Bronchial epithelial cell (primary cell): Measurements from ENCODE around the gene PHACTR1. TPM values are rescaled to one million over a fixed set of nuclear protein-coding genes. Genes with fewer than 3 reads are reported as not detected.

Experiments used
- DNase-seq: peaks from one replicate; pipeline ENCODE4 v3.0.0-alpha.2; 2010; ENCODE audit warnings: low read depth
- FAIRE-seq: peaks from 2 replicates; lab custom pipeline; 2011; peaks lifted over from hg19 to GRCh38; lab: Jason Lieb, UNC
- H3K27me3 ChIP-seq: 2 replicates; pipeline ENCODE4 v1.5.1; 2011; ENCODE audit warnings: low read length; ENCODE audit not compliant: control insufficient read depth, insufficient read depth
- H3K36me3 ChIP-seq: 2 replicates; pipeline ENCODE4 v1.5.1; 2011; ENCODE audit warnings: low read length; ENCODE audit not compliant: control insufficient read depth, insufficient read depth
- H3K4me3 ChIP-seq: 2 replicates; pipeline ENCODE4 v1.5.1; 2011; ENCODE audit warnings: mild to moderate bottlenecking, low read depth, low read length, control low read depth
- CTCF ChIP-seq: IDR thresholded peaks from 2 replicates; pipeline ENCODE4 v1.5.1; 2011; ENCODE audit warnings: mild to moderate bottlenecking, moderate library complexity, low read length, control low read depth, inconsistent platforms; ENCODE audit not compliant: insufficient read depth, severe bottlenecking
- total RNA-seq: library from RNA; depleted of rRNA; stranded (reverse); fragments of >200 nt; gene quantifications from 2 replicates; pipeline ENCODE4 v1.2.1, GENCODE V29; 2014

Gene PHACTR1
- total RNA-seq, 1 donor from 2014 or later: under 0.01 TPM

GRCh38 chr6:12947967-12948366 is 231.4 kb downstream of the PHACTR1 start:
- Histone ChIP-seq H3K36me3 (no peaks in the 10 kb centered on the region), H3K4me3 (no peak overlapping the region), H3K27me3 (no peaks in the 10 kb centered on the region)
- DNase-seq (no peak), FAIRE-seq (no peak)
- no peak for TF ChIP-seq CTCF

DNA sequence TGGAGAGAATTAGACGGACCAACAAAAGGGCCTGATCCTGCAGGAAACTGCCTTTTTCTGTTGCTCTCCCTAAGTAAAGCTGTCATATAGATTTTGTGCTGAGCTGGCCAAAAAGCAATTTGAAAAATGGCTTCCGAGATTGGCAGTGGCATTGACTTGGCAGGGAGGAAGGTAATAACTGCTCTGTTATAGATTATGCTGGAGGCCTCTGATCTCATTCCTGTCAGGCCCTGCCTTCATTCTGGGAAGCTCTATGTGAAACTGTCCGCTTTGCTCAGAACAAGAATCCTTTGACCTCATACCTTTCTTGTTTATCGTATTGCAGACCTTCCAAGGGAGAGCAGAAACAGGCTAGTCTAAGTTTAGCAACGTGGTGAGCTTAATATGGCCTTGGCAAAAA is 234.4 kb downstream of the PHACTR1 start:
- Histone ChIP-seq H3K36me3 (no peaks in the 10 kb centered on the region), H3K4me3 (no peak overlapping the region), H3K27me3 (no peaks in the 10 kb centered on the region)
- no peak for DNase-seq
- TF ChIP-seq CTCF: no peak
- peak; percentile 32 for FAIRE-seq

- no peaks in the 10 kb centered on the region for H3K27me3 ChIP-seq
- FAIRE-seq (no peak), DNase-seq (no peak)
- TF ChIP-seq CTCF: no peak
- H3K4me3 ChIP-seq: no peak overlapping the region
- H3K36me3 ChIP-seq: no peaks in the 10 kb centered on the region
These were observed 234.8 kb downstream of the PHACTR1 start for GRCh38 chr6:12951415-12951814.

DNA sequence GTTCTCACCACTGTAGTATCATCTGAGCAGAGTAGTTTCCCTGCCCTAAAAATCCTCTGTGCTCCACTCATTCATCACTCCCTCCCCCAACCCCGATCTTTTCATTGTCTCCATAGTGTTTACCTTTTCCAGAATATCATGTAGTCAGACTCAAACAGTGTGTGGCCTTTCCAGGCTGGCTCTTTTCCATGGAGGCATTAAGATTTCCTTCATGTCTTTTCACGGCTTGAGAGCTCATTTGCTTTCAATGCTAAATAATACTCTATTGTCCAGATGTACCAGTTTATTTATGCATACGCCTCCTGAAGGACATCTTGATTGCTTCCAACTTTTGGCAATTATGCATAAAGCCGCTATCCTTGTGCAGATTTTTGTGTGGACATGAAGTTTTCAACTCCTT is 235.8 kb downstream of the PHACTR1 start:
- Histone ChIP-seq H3K27me3 (no peaks in the 10 kb centered on the region), H3K36me3 (no peaks in the 10 kb centered on the region), H3K4me3 (no peak overlapping the region)
- no peak for TF ChIP-seq CTCF
- no peak for FAIRE-seq
- no peak for DNase-seq

- no peak for TF ChIP-seq CTCF
- DNase-seq (no peak), FAIRE-seq (no peak)
- Histone ChIP-seq H3K27me3 (no peaks in the 10 kb centered on the region), H3K4me3 (no peak overlapping the region), H3K36me3 (no peaks in the 10 kb centered on the region)
These were observed 239.4 kb downstream of the PHACTR1 start for GRCh38 chr6:12955956-12956355.

DNA sequence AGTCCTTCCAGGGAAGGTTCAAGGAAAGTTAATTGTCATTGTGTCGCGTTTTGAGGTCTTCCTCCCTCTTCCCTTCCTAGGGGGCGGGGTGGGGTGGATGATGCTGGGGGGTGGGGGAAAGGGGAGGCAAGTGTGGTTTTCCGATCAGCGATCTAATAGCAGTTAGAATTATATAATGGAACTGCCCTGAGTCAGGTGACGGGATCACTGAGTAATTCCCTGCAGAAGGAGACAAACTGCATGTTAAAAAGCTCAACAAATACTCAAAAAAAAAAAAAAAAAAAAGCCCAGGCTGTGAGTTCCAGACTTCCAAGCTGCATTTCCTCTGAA is 240.4 kb downstream of the PHACTR1 start:
- FAIRE-seq: no peak
- DNase-seq: no peak

More for the DNA sequence above, 240.4 kb downstream of the PHACTR1 start:
- H3K27me3 ChIP-seq: no peaks in the 10 kb centered on the region
- TF ChIP-seq CTCF: no peak
- peak overlapping the region; percentile 43 for H3K4me3 ChIP-seq
- H3K36me3 ChIP-seq: no peaks in the 10 kb centered on the region
